Loucy (cell line): ENCODE data around the gene ADARB1.

ENCODE experiments used
- H2AFZ ChIP-seq: fragments of 200-600 bp; sonication (generic); 2 replicates; pipeline ENCODE4 v1.6.0; 2016; ENCODE audit warnings: antibody characterized with exemption, mild to moderate bottlenecking, low read length, moderate library complexity
- H3F3A ChIP-seq: fragments of 200-600 bp; 2 replicates; pipeline ENCODE4 v1.6.0; 2016; ENCODE audit warnings: antibody characterized with exemption, low read depth, mild to moderate bottlenecking
- H3K27me3 ChIP-seq: fragments of 200-600 bp; sonication (generic); 2 replicates; pipeline ENCODE4 v1.6.1; 2014; ENCODE audit warnings: low read length, mild to moderate bottlenecking; ENCODE audit not compliant: insufficient read depth, poor library complexity, severe bottlenecking
- H3K36me3 ChIP-seq: fragments of 200-600 bp; sonication (generic); 2 replicates; pipeline ENCODE4 v1.6.1; 2016; ENCODE audit warnings: low read length; ENCODE audit not compliant: insufficient read depth
- H3K4me1 ChIP-seq: fragments of 200-600 bp; sonication (generic); 2 replicates; pipeline ENCODE4 v1.5.1; 2014; ENCODE audit warnings: low read length, mild to moderate bottlenecking; ENCODE audit not compliant: insufficient read depth, poor library complexity, severe bottlenecking
- H3K4me2 ChIP-seq: fragments of 200-600 bp; sonication (generic); 2 replicates; pipeline ENCODE4 v1.6.0; 2014; ENCODE audit warnings: antibody characterized with exemption, low read length, low read depth, mild to moderate bottlenecking; ENCODE audit not compliant: poor library complexity, severe bottlenecking
- H3K4me3 ChIP-seq: fragments of 200-600 bp; sonication (generic); 2 replicates; pipeline ENCODE4 v1.5.1; 2014; ENCODE audit warnings: low read length, mild to moderate bottlenecking, mixed read lengths; ENCODE audit not compliant: poor library complexity, severe bottlenecking
- H3K79me2 ChIP-seq: fragments of 200-600 bp; sonication (generic); 2 replicates; pipeline ENCODE4 v1.6.1; 2014; ENCODE audit warnings: low read length; ENCODE audit not compliant: insufficient read depth
- H3K9ac ChIP-seq: fragments of 200-600 bp; sonication (generic); 2 replicates; pipeline ENCODE4 v1.6.0; 2014; ENCODE audit warnings: mild to moderate bottlenecking, low read depth, low read length, moderate library complexity; ENCODE audit not compliant: poor library complexity, severe bottlenecking
- H3K9me2 ChIP-seq: fragments of 200-600 bp; sonication (generic); replicated peaks from 2 replicates; pipeline ENCODE4 v1.6.1; 2016; ENCODE audit warnings: low read depth, low read length, mixed read lengths
- H3K9me3 ChIP-seq: fragments of 200-600 bp; sonication (generic); 2 replicates; pipeline ENCODE4 v1.6.1; 2014; ENCODE audit warnings: mild to moderate bottlenecking, antibody characterized with exemption, low read length, low read depth; ENCODE audit not compliant: insufficient read depth
- H4K20me1 ChIP-seq: fragments of 200-600 bp; sonication (generic); 2 replicates; pipeline ENCODE4 v1.6.0; 2014; ENCODE audit warnings: antibody characterized with exemption, low read length, mild to moderate bottlenecking; ENCODE audit not compliant: insufficient read depth, poor library complexity, severe bottlenecking
- EZH2phosphoT487 ChIP-seq: fragments of 200-600 bp; IDR thresholded peaks from 2 replicates; pipeline ENCODE4 v1.6.1; 2018; ENCODE audit warnings: antibody characterized with exemption, mild to moderate bottlenecking, moderate library complexity, borderline replicate concordance
- TF ChIP-seq, protein P1 (sequence below): fragments of 200-600 bp; sonication (generic); conservative IDR thresholded peaks from 2 replicates; pipeline ENCODE4 v1.5.1; 2014; ENCODE audit warnings: mild to moderate bottlenecking, antibody characterized with exemption, low read length

ADARB1 gene

DNA sequence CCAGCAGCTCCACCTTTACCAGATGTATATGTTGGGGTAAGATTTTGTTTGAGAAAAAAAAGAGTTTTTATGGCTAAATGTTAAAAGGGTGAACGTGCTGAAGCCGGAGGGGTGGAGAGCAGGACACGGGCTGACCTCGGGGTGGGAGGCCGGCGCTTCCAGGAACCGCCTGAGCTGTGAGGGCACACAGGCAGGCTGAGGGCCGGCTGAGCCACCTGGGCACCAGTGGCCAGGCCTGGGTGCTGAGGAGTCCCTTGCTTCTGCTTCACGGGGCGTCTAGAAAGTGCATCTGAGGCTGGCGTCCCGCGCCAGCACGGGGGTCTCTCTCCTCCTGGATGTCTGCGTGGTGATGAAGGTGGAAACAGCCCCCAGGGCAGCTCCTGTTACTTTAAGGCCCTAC, 33.6 kb upstream of the ADARB1 start:
- H3K9me2 ChIP-seq: no peaks in the 10 kb centered on the region
- H4K20me1 ChIP-seq: no peaks in the 10 kb centered on the region
- no peaks in the 10 kb centered on the region; the same call in 1 of the 2 replicates for H3K9me3 ChIP-seq
- H3F3A ChIP-seq: no peaks in the 10 kb centered on the region
- H3K9ac ChIP-seq: no peak overlapping the region
- no peaks in the 10 kb centered on the region for H3K36me3 ChIP-seq
- H3K4me3 ChIP-seq: no peak overlapping the region
- no peaks in the 10 kb centered on the region for H3K27me3 ChIP-seq
- H3K4me1 ChIP-seq: no peaks in the 10 kb centered on the region
- TF ChIP-seq, protein P1, sequence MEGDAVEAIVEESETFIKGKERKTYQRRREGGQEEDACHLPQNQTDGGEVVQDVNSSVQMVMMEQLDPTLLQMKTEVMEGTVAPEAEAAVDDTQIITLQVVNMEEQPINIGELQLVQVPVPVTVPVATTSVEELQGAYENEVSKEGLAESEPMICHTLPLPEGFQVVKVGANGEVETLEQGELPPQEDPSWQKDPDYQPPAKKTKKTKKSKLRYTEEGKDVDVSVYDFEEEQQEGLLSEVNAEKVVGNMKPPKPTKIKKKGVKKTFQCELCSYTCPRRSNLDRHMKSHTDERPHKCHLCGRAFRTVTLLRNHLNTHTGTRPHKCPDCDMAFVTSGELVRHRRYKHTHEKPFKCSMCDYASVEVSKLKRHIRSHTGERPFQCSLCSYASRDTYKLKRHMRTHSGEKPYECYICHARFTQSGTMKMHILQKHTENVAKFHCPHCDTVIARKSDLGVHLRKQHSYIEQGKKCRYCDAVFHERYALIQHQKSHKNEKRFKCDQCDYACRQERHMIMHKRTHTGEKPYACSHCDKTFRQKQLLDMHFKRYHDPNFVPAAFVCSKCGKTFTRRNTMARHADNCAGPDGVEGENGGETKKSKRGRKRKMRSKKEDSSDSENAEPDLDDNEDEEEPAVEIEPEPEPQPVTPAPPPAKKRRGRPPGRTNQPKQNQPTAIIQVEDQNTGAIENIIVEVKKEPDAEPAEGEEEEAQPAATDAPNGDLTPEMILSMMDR: no peak
- TF ChIP-seq EZH2phosphoT487: no peak
- no peak overlapping the region for H3K4me2 ChIP-seq
- H2AFZ ChIP-seq: no peak overlapping the region
- H3K79me2 ChIP-seq: no peaks in the 10 kb centered on the region

DNA sequence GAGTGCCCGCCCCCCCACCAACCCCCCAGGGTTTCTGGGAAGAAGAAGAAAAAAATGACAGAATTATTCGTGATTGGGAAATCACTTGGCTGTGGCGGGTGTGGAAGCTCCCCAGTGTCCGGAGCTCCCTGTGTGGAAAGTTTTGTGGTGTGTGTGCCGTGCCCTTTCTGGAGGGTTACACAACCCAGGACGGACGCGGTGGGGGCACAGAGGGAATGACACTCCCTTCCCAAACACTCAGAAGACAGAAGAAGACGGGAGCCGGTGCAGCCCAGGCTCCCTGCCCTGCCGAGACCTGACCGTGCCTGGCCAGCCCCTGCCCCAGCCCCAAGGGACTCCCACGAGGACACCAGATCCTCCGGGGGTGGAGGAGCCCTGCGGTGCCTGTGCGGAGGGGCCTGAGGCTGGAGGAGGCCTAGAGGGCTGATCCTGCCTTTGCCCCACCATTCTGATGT, 33.0 kb upstream of the ADARB1 start:
- H3K9me3 ChIP-seq: no peaks in the 10 kb centered on the region; the same call in 1 of the 2 replicates
- no peaks in the 10 kb centered on the region for H3K4me1 ChIP-seq
- no peaks in the 10 kb centered on the region for H4K20me1 ChIP-seq
- no peak overlapping the region for H3K4me2 ChIP-seq
- no peak overlapping the region for H2AFZ ChIP-seq
- no peaks in the 10 kb centered on the region for H3K36me3 ChIP-seq
- no peak for TF ChIP-seq EZH2phosphoT487
- TF ChIP-seq, protein P1: no peak
- no peaks in the 10 kb centered on the region for H3K27me3 ChIP-seq
- H3K79me2 ChIP-seq: no peaks in the 10 kb centered on the region
- H3F3A ChIP-seq: no peaks in the 10 kb centered on the region
- H3K9me2 ChIP-seq: no peaks in the 10 kb centered on the region
- H3K4me3 ChIP-seq: no peak overlapping the region
- H3K9ac ChIP-seq: no peak overlapping the region

DNA sequence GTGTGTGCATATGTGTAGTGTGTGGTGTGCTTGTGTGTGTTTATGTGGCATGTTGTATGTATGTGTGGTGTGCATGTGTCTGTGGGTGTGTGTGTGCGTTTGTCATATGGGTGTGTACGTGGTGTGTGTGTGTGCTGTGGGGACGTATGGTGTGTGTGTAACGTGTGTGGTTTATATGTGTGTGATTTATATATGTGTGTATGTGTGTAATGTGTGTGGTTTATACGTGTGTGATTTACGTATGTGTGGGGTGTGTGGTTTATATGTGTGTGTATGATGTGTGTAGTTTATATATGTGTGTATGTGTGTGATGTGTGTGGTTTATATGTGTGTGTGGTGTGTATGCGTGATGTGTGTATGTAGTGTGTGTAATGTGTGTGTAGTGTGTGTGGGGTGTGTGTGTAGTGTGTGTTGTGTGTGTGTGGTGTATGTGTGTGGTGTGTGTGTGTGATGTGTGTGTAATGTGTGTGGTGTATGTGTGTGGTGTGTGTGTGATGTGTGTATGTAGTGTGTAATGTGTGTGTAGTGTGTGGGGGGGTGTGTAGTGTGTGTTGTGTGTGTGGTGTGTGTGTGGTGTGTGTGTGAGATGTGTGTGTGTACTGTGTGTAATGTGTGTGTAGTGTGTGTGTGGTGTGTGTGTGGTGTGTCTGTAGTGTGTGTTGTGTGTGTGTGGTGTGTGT, 32.3 kb upstream of the ADARB1 start:
- Histone ChIP-seq H4K20me1 (no peaks in the 10 kb centered on the region), H3K4me2 (no peak overlapping the region), H3K4me3 (no peak overlapping the region), H3K9me3 (peaks cover 2% of the 10 kb centered on the region; the same call in 1 of the 2 replicates), H3K4me1 (no peaks in the 10 kb centered on the region), H2AFZ (no peak overlapping the region), H3K9ac (no peak overlapping the region), H3K36me3 (no peaks in the 10 kb centered on the region), H3K79me2 (no peaks in the 10 kb centered on the region), H3K9me2 (no peaks in the 10 kb centered on the region), H3K27me3 (no peaks in the 10 kb centered on the region), H3F3A (no peaks in the 10 kb centered on the region)
- TF ChIP-seq, protein P1: no peak
- TF ChIP-seq EZH2phosphoT487: no peak
